HG03066 (cell line): ENCODE measurements around the gene SMPDL3B.

ENCODE experiments used
- ATAC-seq: cut with Tn5 transposase; IDR thresholded peaks from one replicate; pipeline ENCODE4 v1.9.1; 2021; ENCODE audit warnings: low read depth; ENCODE audit not compliant: unreplicated experiment

Gene SMPDL3B

GRCh38 chr1:27934818-27935549 lies at the start of gene SMPDL3B:
TSS of gene SMPDL3B (plus strand) at chr1:27935000. CDS start at chr1:27935184, 184 bp downstream.
- ATAC-seq = no peak

DNA sequence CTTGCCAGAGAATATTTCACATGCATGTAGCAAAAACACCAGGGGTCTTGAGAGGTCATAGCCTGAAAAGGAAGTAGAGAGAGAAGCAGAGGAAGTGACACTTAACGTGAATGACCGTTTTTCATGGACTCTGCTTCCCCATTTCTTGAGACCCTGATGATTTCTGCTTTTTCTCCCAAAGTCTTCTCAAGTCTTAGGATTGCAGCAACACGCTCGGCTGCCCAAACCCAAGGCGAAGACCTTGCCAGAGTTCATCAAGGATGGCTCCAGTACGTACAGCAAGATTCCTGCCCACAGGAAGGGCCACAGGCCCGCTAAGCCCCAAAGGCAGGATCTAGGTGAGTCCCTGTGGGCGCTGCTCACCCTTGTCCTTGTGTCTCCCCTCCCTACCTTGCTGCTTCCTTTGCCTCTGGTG lies 49.7 kb upstream of the SMPDL3B start:
- ATAC-seq = no peak

- ATAC-seq = no peak
Observed at GRCh38 chr1:27885621-27886352, 49.0 kb upstream of the SMPDL3B start.

DNA sequence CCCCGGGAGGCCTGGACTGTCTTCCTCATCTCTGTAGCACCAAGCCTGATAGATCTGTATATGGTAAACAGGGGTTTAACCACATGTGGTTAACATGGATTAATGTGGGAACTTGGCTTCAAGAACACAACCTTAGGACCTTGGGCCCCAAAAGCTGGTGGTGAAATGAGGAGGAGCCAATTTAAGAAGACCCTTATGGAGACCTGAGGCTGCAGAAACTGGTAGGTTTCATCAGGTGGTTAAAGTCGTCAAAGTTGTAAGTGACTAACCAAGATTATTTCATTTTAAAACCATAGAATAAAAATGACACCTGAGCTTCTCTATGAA lies 48.5 kb upstream of the SMPDL3B start:
- no peak for ATAC-seq

- no peak for ATAC-seq
Observed at GRCh38 chr1:27886744-27887143, 48.1 kb upstream of the SMPDL3B start.

- no peak for ATAC-seq
Observed at GRCh38 chr1:27887215-27888021, 47.4 kb upstream of the SMPDL3B start.

DNA sequence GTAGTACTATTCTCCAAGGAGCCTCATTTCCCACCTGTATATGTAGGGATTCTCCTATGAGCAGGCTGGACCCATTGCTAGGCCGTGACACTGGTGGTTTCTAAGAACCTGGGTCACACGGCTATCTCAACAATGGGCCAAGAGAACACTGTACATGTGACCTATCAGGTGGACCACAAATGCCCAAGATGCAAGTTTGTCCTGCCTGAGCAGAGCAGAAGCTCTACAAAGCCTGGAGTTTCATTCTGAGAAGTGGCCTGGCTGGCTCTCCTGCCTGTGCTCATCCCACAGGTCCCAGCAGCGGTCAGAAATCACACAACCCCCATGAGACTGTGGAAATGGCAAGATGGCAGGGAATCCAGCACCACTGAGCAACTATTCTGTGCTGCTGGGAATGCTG lies 45.3 kb upstream of the SMPDL3B start:
- ATAC-seq = no peak

DNA sequence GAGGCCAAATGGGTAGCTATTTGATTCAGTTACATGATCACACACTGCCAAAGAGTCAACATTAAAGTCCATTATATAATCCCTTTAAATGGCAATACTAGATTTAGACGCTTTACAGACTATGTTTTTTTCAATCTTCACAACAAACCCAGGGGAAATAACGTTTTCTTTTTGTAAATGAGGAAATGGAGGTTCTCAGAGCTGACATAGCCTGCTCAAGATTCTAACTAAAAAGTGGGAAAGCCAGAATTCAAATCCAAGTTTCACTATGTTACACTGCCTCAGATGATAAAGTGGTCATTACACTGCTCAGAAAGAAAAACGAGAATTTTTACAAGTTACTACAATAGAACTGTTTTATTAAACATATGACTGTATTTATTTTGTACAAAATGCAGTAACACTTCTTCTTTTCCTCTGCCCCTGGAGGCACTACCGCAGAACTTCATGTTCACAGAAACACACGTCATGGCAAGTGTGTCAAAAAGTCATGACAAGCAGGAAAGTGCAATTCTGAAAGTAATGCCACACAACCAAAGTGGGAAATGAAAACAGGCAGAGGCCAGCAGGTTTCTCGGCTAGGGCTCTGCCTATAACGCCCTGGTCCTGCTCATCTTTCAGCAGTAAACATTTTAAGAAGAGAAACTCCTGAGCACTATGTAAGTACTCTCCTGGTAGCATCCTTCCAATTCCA lies 43.5 kb upstream of the SMPDL3B start:
- ATAC-seq = peak; percentile 46

- ATAC-seq = no peak
Observed at GRCh38 chr1:27894521-27894920, 40.3 kb upstream of the SMPDL3B start.

DNA sequence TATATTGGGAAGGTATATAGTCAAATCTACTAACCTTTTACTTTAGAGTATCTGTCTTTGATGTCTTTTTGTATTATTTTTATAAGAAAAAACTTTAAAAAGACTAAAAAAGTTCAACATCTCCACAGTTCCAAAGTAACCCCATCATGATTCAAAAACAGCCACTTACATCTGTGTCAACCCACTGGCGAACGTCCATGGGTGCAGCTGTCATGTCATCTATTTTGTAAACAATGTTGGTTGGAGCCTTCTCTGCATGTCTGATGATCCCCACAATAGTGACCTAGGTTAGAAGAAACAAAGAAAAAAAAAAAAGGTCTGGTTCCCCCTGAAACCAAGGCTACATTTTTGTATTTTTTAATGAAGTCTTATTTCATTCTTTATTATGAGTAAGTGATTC lies 28.0 kb upstream of the SMPDL3B start:
- ATAC-seq = no peak

GRCh38 chr1:27912429-27912828 lies 22.4 kb upstream of the SMPDL3B start:
- no peak for ATAC-seq

DNA sequence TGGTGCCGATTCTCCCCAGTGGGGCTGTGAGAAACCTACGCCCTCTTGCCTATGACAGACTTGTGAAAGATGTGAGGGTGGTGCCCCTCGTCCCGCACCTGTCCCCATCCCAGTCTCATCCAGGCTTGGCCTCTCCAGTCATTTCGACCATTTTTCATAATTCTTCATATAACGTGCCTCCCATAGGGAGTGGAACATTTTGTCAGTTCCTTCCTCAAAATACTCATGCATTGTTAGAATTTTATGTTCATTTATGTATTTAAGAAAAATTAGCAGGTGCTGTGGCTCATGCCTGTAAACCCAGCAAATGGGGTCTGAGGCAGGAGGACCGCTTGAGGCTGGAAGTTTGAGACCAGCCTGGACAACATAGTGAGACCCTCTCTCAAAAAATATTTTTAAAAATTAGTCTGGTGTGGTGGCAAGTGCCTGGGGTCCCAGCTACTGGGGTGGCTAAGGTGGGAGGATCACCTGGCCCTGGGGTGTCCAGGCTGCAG lies 19.7 kb upstream of the SMPDL3B start:
- no peak for ATAC-seq

GRCh38 chr1:27922272-27922671 lies 12.5 kb upstream of the SMPDL3B start:
- no peak for ATAC-seq

DNA sequence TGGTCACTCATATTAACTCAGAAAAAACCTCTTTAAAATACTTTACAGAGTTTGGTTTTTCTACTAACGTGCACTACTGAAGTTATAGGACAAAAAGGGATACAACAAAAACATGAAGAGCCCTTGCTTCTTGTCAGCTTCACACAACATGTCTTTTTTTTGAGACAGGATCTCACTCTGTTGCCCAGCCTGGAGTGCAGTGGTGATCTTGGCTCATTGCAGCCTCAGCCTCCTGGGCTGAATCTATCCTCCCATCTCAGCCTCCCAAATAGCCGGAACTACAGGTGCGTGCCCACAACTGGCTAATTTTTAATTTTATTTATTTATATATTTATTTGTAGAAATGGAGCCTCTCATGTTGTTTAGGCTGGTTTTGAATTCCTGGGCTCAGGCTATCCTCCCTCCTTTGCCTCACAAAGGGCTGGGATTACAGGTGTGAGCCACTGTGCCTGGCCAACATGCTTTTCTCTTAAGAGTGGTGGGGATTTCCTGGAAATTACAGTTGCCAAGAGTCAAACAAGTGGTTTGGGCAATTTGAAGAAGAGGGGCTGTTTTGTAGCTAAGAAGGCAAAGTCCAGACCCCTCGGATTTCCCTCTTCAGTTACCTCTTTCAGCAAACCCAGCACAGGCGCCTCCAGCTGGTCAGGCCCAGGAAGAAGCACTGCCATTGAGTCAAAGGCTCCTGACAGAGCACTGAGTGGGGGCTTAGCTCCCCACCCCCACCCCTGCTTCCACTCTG lies 6.4 kb upstream of the SMPDL3B start:
- no peak for ATAC-seq

DNA sequence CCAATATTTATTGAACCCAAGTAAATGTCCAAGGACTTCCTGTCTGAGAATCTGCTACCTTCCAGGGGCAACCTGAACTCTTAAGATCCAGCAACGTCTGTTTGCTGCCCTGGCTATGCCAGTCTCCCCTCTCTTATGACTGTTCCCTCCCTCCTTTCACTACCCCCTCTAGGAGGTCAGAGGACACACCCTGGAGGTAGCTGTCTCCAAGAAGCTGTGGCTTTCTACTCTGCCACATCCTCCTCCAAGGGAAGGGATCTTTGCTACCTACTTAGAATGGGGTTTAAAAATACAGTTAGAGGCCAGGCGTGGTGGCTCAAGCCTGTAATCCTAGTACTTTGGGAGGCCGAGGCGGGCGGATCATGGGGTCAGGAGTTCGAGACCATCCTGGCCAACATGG lies 3.6 kb upstream of the SMPDL3B start:
- no peak for ATAC-seq

DNA sequence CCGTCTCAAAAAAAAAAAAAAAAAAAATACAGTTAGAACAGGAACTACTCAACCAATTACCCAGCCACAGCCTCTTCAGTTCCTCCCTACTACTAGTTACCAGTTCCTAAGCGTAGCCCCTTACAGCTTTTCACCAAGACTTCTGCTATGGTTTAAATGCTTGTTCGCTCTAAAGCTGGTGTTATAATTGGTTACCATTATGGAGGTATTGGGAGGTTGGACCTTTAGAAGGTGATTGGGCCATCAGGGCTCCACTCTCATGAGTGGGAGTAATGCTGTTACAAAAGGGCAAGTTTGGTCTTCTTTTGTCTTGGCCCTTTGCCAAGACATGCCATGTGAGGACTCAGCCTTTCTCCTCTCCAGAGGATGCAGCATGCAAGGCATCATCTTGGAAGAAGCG lies 3.0 kb upstream of the SMPDL3B start:
- no peak for ATAC-seq

DNA sequence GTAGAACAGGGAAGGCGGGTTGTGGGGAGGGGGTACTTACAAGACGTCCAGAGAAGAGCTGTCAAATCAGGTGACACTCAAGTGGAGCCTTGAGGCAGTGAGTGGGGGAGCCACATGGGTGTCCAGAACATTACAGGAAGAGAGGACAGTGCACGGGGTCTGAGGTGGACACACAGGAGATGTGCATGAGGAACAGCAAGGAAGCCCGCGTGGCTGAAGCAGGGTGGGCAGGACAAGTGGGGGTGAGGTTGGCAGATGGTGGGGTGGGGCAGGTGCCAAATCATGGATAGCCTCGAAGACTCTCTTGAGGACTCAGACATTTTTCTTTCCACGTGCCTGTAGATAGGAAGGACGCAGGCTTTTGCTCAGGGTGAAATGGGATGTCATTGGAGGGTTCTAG lies 921 bp downstream of the SMPDL3B start:
- no peak for ATAC-seq

DNA sequence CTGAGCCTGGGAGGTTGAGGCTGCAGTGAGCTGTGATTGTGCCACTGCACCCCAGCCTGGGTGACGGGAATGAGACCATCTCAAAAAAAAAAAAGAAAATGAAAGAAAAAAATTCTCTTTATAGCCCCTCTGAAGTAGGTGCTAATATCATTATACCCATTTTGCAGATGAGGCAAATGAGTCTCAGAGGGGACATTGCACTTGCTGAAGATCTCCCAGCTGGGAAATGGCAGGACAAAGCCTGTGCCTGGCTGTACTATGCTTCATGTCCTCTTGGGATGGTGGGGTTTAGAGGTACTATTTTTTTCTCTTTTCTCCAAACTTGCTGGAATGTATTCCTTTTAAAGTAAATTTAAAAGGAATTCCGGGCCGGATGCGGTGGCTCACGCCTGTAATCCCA lies 1.6 kb downstream of the SMPDL3B start:
- ATAC-seq = no peak

- ATAC-seq = no peak
Observed at GRCh38 chr1:27937524-27937836, 2.7 kb downstream of the SMPDL3B start.

DNA sequence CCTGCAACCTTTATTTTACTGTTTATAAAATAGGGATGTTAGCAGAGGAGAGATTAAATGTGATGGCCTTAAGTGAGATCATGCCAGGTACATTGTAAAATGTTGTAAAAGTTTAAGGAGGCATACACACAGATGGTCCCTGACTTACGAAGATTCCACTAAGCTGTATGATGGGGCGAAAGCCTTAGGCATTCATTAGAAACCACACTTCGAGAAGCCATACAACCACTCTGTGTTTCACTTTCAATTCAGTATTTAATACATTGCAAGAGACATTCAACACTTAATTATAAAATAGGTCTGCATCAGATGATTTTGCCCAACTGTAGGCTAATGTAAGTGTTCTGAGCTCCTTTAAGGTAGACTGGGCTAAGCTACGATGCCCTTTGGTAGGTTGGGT lies 3.7 kb downstream of the SMPDL3B start:
- ATAC-seq = no peak
